IPS DF 4.7 (cell line): ENCODE measurements around the gene KLC4.
"Not testable (repeated sequence)": the region's sequence is repeated elsewhere in the genome, so short reads cannot be mapped to it uniquely, and the experiment has no call there.

ENCODE experiments used
- DNase-seq: peaks from one replicate; pipeline ENCODE4 v3.0.0-alpha.2; 2013; ENCODE audit warnings: low spot score; ENCODE audit errors: extremely low read depth

Gene KLC4

DNA sequence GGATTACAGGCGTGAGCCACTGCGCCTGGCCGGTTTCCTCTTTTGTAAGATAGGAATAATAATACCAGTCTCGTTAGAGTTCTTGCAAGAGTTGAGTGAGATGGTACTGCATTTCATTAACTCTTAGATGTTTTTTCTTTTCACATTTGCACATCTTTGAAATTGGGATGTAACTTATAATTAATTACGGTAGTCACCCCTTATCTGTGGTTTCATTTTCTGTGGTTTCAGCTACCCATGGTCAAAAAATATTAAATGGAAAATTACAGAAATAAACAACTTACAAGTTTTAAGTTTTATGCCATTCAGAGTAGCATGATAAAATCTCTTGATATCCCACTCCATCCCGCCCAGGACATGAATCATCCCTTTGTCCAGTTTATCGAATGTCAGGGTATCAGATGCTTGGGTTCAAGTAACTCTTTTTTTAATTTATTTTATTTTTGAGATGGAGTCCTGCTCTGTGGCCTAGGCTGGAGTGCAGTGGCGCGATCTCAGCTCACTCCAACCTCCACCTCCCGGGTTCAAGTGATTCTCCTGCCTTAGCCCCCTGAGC lies 32.1 kb downstream of the KLC4 start:
- no peak for DNase-seq

- DNase-seq = no peak
Observed at GRCh38 chr6:43092635-43093034, 33.2 kb downstream of the KLC4 start.

- DNase-seq = no peak
Observed at GRCh38 chr6:43093436-43094289, 34.2 kb downstream of the KLC4 start.

DNA sequence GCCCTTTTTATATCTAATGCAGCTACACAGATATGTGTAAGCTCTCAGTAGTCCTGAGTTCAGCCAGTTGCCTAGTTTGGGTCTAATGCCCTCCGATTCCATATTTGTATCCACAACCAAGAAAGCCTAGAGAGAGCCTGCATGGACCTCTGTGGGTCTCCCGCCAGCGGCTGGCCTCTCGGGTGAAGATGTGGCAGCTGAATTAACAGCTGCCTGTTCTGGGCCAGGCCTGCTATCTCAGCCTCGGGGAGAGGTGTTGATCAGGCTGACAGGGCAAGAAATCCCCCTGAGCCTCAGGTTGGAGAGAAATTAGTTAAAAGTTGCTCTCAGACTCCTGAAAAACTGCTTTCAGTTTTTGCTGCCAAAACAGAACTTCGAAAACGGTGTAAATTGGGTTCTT lies 36.5 kb downstream of the KLC4 start:
- no peak for DNase-seq

- no peak for DNase-seq
Observed at GRCh38 chr6:43096451-43097097, 37.1 kb downstream of the KLC4 start.

DNA sequence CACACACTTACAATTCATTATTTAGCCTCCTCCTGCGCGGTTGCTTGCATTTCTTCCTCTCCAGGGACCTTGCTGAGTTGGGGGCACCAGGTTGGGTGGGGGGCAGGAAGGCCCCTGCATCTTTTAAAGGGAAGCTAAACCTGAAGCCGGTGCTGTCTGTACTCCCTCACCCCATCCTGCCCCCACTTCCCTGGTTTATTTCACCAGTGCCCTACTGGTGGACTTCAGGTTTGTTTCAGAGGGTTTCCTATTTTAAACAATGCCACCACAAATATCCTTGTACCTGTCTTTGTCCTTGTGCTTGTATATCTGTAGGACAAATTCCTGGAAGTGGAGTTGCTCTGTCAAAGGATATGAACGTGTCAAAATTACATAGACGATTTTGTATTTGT lies 37.7 kb downstream of the KLC4 start:
- no peak for DNase-seq

DNA sequence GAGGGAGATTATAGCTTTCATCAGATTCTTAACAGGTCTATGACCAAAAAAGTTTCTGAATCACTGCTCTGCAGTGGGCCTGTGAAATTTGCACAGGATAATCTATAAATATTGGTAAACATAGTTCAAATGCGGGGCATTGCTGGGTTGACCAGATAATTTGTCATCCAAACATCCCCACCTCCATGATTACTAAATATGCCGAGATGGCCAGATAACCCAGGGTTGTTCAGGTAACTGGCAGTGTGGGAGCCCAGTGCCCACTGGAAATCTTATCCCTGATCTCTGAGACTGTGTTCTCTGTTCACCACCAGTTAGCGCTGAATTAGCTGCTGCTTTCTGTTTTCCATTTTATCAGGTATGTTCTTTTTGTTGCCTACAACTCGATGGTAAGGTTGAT lies 38.1 kb downstream of the KLC4 start:
- DNase-seq = no peak

GRCh38 chr6:43101497-43101896 lies 42.1 kb downstream of the KLC4 start:
- DNase-seq = no peak

DNA sequence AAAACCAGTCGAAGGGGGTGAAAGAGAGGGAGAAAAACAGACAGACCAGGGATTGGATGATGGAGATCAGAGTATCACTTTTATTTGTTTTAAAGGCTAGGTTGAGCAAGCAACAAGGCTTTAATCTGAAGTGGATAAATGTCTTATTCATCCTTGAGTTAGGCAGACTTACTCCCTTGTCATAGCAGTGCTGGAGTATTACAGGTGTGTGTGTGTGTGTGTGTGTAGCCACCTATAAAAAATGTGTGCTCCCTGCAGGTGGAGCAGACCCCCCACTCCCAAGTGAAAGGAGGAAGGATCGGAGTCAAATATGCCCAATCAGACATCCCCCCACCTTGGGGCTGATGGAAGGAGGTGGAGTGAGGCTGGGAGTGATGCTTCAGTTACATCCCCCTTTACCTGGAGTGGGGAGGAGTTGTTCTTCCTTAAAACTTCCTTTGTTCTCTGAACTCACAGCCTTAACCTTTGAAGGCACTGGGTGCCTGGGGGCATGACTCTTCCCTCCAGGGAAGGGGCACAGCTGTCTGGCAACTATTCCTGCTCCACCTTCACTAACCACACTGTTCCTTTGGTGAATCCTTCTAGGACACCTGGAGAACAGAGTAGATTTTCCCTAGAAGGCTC lies 43.9 kb downstream of the KLC4 start:
- no peak for DNase-seq

- no peak for DNase-seq
Observed at GRCh38 chr6:43105538-43106222, 46.2 kb downstream of the KLC4 start.

DNA sequence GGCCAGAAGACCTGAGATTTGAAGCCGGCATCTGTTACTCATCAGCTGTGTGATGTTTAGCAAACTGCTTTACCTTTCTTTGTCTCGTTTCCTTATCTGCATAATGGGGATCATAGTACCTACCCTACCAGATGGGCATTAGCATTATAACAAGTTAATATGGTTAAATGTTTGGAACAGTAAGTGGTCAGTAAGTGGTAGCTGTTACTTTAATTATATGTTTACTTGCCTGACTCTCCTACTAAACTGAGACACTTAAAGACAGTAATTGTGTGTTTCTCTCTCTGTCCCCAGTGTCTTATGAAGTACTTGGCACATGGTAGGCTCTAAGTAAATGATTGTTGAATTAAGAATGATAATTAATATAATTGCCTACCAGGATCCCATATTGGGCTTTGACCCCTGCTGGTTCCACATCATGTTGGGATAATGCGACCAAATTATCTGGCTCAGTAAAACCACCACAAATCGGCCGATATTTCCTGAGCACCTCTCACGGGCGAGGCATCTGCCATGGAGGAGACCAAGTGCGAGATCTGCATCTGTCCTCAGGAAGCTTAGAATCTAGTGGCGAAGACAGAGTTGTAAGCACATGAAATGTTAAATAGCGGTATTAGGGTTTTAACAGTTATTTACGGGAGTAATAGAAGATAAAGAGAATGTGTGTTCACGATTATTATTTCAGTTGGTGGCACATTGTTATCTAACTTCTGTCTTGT lies 48.1 kb downstream of the KLC4 start:
- no peak for DNase-seq

GRCh38 chr6:43113431-43114260 lies 54.2 kb downstream of the KLC4 start:
- DNase-seq = no peak

GRCh38 chr6:43115365-43115764 lies 55.9 kb downstream of the KLC4 start:
- DNase-seq = no peak

- not testable (repeated sequence) for DNase-seq
Observed at GRCh38 chr6:43117466-43117865, 58.0 kb downstream of the KLC4 start.

- no peak for DNase-seq
Observed at GRCh38 chr6:43119482-43119881, 60.1 kb downstream of the KLC4 start.

GRCh38 chr6:43120101-43120763 lies 60.8 kb downstream of the KLC4 start:
- no peak for DNase-seq

GRCh38 chr6:43120944-43121913 lies 61.8 kb downstream of the KLC4 start:
- no peak for DNase-seq

DNA sequence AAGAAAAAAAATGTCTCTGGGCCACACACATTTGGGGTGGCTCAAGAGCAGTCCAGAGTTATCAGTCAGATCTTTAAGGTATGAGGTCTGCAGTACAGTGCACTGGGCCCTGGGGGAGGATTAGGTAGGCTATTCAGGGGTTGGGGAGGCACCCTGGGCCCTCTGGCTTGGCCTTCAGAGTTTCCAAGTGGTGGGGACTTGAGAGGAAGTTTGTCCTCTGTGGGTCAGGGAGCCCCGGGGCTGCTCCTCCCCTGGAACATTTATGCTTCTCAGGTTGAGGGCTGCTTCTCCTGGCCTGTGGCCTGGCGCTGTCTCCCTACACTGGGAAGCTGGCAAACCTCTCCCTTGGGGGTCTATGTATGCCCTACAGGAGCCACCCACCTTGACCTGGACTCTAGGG lies 62.7 kb downstream of the KLC4 start:
- DNase-seq = no peak
